Heart left ventricle (tissue), 13 donors: ENCODE results near the gene SIRT6.
"Not testable (repeated sequence)": the region's sequence is repeated elsewhere in the genome, so short reads cannot be mapped to it uniquely, and the experiment has no call there.

Experiments used
- POLR2A ChIP-seq, 2 donors: fragments of 450-650 bp; IDR thresholded peaks; one replicate each; pipeline ENCODE4 v1.6.1; 2017; ENCODE audit warnings: antibody characterized with exemption in 2 of 2, mild to moderate bottlenecking in 2 of 2, moderate library complexity in 2 of 2
- TF ChIP-seq, protein P1 (sequence below), 12 donors: fragments of 200-600 bp; sonication (generic) in 4 of 12; IDR thresholded peaks; one replicate each; pipeline versions ENCODE4 v1.5.0 to v1.8.0; 2018 to 2022; ENCODE audit warnings: antibody characterized with exemption in 12 of 12, mild to moderate bottlenecking in 5 of 12
- donor health status: ischemic (EF 13 %, LVEDD 7.1; RV severe dilation, severe dysfunction).
- donor health status: DM: no; HTN: yes; CAD: no.
- donor health status: DM: no; HTN: no; CAD: no.
- donor health status: ischemic (EF 25% LVEDD 6.9; RV normal size, moderate dysfunction).
- donor health status: ischemic (EF 25% LVEDD 5.7; RV mildly dilated, moderate dysfunction).
- donor health status: ischemic (EF 35%, LVEDD 5.7; RV mildly dilated, moderate dysfunction).
- donor health status: nonischemic (EF 11% LVEDD 7.7; RV severe dilation, severe dysfunction).
- donor health status: DM: yes; HTN: yes; CAD: no.
- donor health status: PGD.
- donor health status: ischemic (EF 29% LVEDD 5.4; RV normal size, mild dysfunction).
- donor health status: nonischemic (EF 23%, LVEDD 6.1; RV moderate dilation, normal function).

DNA sequence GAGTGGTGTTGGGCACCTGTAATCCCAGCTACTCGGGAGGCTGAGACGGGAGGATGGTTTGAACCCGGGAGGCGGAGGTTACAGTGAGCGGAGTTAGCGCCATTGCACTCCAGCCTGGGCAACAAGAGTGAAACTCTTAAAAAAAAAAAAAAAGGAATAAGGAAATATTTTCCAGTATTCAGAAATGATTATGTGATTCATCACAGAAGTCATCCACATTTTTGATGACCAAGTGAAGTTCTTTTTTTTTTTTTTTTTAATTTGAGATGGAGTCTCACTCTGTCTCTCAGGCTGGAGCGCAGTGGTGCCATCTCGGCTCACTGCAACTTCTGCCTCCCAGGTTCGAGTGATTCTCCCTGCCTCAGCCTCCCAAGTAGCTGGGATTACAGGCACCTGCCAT, 47.0 kb downstream of the SIRT6 start:
- not testable (repeated sequence) for TF ChIP-seq POLR2A (IDR thresholded peaks at IDR 0.05)
- TF ChIP-seq, protein P1, sequence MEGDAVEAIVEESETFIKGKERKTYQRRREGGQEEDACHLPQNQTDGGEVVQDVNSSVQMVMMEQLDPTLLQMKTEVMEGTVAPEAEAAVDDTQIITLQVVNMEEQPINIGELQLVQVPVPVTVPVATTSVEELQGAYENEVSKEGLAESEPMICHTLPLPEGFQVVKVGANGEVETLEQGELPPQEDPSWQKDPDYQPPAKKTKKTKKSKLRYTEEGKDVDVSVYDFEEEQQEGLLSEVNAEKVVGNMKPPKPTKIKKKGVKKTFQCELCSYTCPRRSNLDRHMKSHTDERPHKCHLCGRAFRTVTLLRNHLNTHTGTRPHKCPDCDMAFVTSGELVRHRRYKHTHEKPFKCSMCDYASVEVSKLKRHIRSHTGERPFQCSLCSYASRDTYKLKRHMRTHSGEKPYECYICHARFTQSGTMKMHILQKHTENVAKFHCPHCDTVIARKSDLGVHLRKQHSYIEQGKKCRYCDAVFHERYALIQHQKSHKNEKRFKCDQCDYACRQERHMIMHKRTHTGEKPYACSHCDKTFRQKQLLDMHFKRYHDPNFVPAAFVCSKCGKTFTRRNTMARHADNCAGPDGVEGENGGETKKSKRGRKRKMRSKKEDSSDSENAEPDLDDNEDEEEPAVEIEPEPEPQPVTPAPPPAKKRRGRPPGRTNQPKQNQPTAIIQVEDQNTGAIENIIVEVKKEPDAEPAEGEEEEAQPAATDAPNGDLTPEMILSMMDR (IDR thresholded peaks at IDR 0.05) = not testable (repeated sequence)
